Lung (tissue), 12 donors: ENCODE results near the gene KIAA1755. TPM values are rescaled to one million over a fixed set of nuclear protein-coding genes. Genes with fewer than 3 reads are reported as not detected.

ENCODE experiments used
- ATAC-seq: fragments of 200-7000 bp; cut with Tn5 transposase; one replicate; pipeline ENCODE4 v1.9.1; 2020; ENCODE audit warnings: moderate number of reproducible peaks; ENCODE audit not compliant: insufficient read depth, low FRiP score
- DNase-seq, 3 donors: peaks; one replicate each; pipeline ENCODE4 v3.0.0-alpha.2; 2013 to 2017
- H3K27ac ChIP-seq, 2 donors: one replicate each; pipeline ENCODE4 v1.5.1; 2013; ENCODE audit warnings: mild to moderate bottlenecking in 2 of 2, moderate library complexity in 2 of 2, control low read depth in 1 of 2, inconsistent platforms in 1 of 2, low read depth in 1 of 2, low read length in 1 of 2
- H3K27me3 ChIP-seq, 3 donors: one replicate each; pipeline ENCODE4 v1.5.1; 2013; ENCODE audit warnings: low read length in 2 of 3; ENCODE audit not compliant: control insufficient read depth in 3 of 3, insufficient read depth in 3 of 3
- H3K36me3 ChIP-seq, 4 donors: one replicate each; pipeline ENCODE4 v1.5.1; 2013; ENCODE audit warnings: low read length in 4 of 4, mild to moderate bottlenecking in 1 of 4, moderate library complexity in 1 of 4; ENCODE audit not compliant: control insufficient read depth in 4 of 4, insufficient read depth in 4 of 4
- H3K4me1 ChIP-seq, 5 donors: one replicate each; pipeline ENCODE4 v1.5.1; 2013; ENCODE audit warnings: low read length in 5 of 5, mild to moderate bottlenecking in 2 of 5, moderate library complexity in 1 of 5; ENCODE audit not compliant: control insufficient read depth in 5 of 5, insufficient read depth in 5 of 5
- H3K4me3 ChIP-seq: one replicate; pipeline ENCODE4 v1.5.1; 2013; ENCODE audit warnings: mild to moderate bottlenecking, control low read depth, moderate library complexity
- H3K9ac ChIP-seq, 2 donors: one replicate each; pipeline ENCODE4 v1.5.1; 2013; ENCODE audit warnings: low read length in 2 of 2, control low read depth in 1 of 2; ENCODE audit not compliant: insufficient read depth in 1 of 2
- H3K9me3 ChIP-seq, 4 donors: one replicate each; pipeline ENCODE4 v1.5.1; 2013; ENCODE audit warnings: low read length in 3 of 4, mild to moderate bottlenecking in 1 of 4, moderate library complexity in 1 of 4; ENCODE audit not compliant: control insufficient read depth in 4 of 4, insufficient read depth in 3 of 4
- CTCF ChIP-seq: IDR thresholded peaks from 2 replicates; pipeline ENCODE4 v1.5.1; 2012; ENCODE audit warnings: mild to moderate bottlenecking; ENCODE audit errors: control extremely low read depth, extremely low read depth
- WGBS, 2 donors: extraction: QIAGEN DNeasy Blood & Tissue Kit; methylation state at CpG; one replicate each; pipeline ENCODE4 v1.1.7; 2013; 5-methylcytosine and 5-hydroxymethylcytosine counted together
- polyA plus RNA-seq, 2 donors: library from polyadenylated mRNA; stranded (reverse); fragments of 200-250 nt; gene quantifications; one replicate each; pipeline ENCODE4 v1.2.1, GENCODE V29; 2013
- total RNA-seq, 2 donors: library from RNA; depleted of rRNA in 1 of 2; stranded (reverse); fragments of >200 nt in 1 of 2; gene quantifications; one replicate each; pipeline ENCODE4 v1.2.1, GENCODE V29; 2014 to 2021
- donor health status: control.
- donor health status: control.
- donor health status: Bipolar disorder and iron deficiency.
- donor health status: healthy.
- donor health status: DM: yes; HTN: yes; CAD: no.

Gene KIAA1755
- total and polyA plus RNA-seq, 4 donors = 0.33 to 2.0 (median 1.3) TPM

GRCh38 chr20:38172408-38172807 is 88.1 kb downstream of the KIAA1755 start:
- no peaks in the 10 kb centered on the region for H3K36me3 ChIP-seq
- 60 to 75% methylated on average over 4 of the region's 4 CpGs for WGBS, 2 donors
- no peaks in the 10 kb centered on the region for H3K9me3 ChIP-seq
- H3K9ac ChIP-seq = no peak overlapping the region
- peaks cover 0 to 50% (median 7%) of the 10 kb centered on the region in 5 donors for H3K4me1 ChIP-seq
- no peaks in the 10 kb centered on the region for H3K27me3 ChIP-seq
- no peak for TF ChIP-seq CTCF
- DNase-seq (peak in 2 of 3 donors; percentile 50 to 67), ATAC-seq (no peak)
- no peak overlapping the region for H3K27ac ChIP-seq
- H3K4me3 ChIP-seq = no peak overlapping the region

GRCh38 chr20:38171675-38172043 is 88.9 kb downstream of the KIAA1755 start:
- no peak overlapping the region for H3K4me3 ChIP-seq
- TF ChIP-seq CTCF = no peak
- no peak overlapping the region for H3K27ac ChIP-seq
- ATAC-seq = no peak
- 65 to 77% methylated on average over 4 of the region's 4 CpGs for WGBS, 2 donors
- H3K36me3 ChIP-seq = no peaks in the 10 kb centered on the region
- no peaks in the 10 kb centered on the region for H3K9me3 ChIP-seq
- no peak for DNase-seq
- no peaks in the 10 kb centered on the region for H3K27me3 ChIP-seq
- peaks cover 0 to 50% (median 7%) of the 10 kb centered on the region in 5 donors for H3K4me1 ChIP-seq
- no peak overlapping the region for H3K9ac ChIP-seq

- ATAC-seq (no peak), DNase-seq (peak; percentile 81 to 91 (median 91))
- Histone ChIP-seq H3K9ac (peak overlapping the region in 1 of 2 donors; percentile 8), H3K9me3 (no peaks in the 10 kb centered on the region), H3K27ac (peak overlapping the region in 1 of 2 donors; percentile 14), H3K4me3 (no peak overlapping the region), H3K27me3 (no peaks in the 10 kb centered on the region), H3K4me1 (peaks cover 0 to 56% (median 10%) of the 10 kb centered on the region in 5 donors), H3K36me3 (no peaks in the 10 kb centered on the region)
- 56 to 75% methylated on average over 11 of the region's 11 CpGs for WGBS, 2 donors
- TF ChIP-seq CTCF = no peak
Measured at GRCh38 chr20:38170826-38171674, 89.5 kb downstream of the KIAA1755 start.
